Measurements from ENCODE around the gene CDH4. TPM values are rescaled to one million over a fixed set of nuclear protein-coding genes. Genes with fewer than 3 reads are reported as not detected.

Gene CDH4
- total and polyA plus RNA-seq, 2 of the 4 experiments (the other 2 are of a cell fraction) = 1.6 to 3.5 TPM

DNA sequence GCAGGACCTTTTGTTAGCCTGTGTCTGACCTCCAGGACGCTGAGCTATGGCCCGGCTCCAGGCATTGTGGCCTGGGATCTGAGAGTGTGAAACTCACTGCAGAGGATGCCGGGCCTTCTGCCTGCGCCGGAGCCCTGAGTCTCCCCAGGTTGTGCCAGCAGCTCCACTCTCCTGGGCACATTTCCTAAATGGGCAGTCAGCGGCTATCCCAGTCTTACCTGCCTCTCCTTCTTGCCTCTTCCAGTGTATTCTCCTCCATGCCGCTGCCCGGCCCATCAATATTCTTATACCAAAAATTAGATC lies 397.8 kb downstream of the CDH4 start:
- CTCF ChIA-PET = no interaction called here
- Histone ChIP-seq H4K5ac (ENCODE audit: low read depth, low read length) (no peak overlapping the region), H3K9ac (ENCODE audit: low read depth, low read length) (no peak overlapping the region), H4K91ac (ENCODE audit: insufficient read depth, low read depth, low read length) (no peak overlapping the region), H3K27me3 (ENCODE audit: control insufficient read depth, insufficient read depth, low read length) (no peaks in the 10 kb centered on the region), H3K9me3 (ENCODE audit: control insufficient read depth, insufficient read depth, low read length) (0 out of 2 replicates have a peak, but pooled peaks cover 3% of the 10 kb centered on the region), H3K14ac (replicated peaks; ENCODE audit: low read depth, low read length) (no peak overlapping the region), H2BK15ac (ENCODE audit: low read depth, low read length) (no peak overlapping the region), H3K4me2 (ENCODE audit: low read depth, low read length) (no peak overlapping the region), H3K23ac (ENCODE audit: low read depth, low read length) (no peak overlapping the region), H3K4me3 (ENCODE audit: insufficient read depth, low read depth, low read length) (no peak overlapping the region), H3K56ac (ENCODE audit: extremely low read depth, insufficient read depth, low read length) (no peak overlapping the region), H3K79me1 (ENCODE audit: low read depth in 1 of 2, low read length in 2 of 2) (no peaks in the 10 kb centered on the region), H2AK5ac (ENCODE audit: low read depth, low read length) (no peak overlapping the region), H2BK120ac (ENCODE audit: low read depth, low read length) (no peak overlapping the region), H3K18ac (ENCODE audit: low read depth, low read length) (no peak overlapping the region), H4K20me1 (ENCODE audit: insufficient read depth, low read length) (no peaks in the 10 kb centered on the region; the same call in 1 of the 2 replicates), H2BK5ac (ENCODE audit: low read depth, low read length, poor library complexity, severe bottlenecking) (no peak overlapping the region), H3K27ac (ENCODE audit: insufficient read depth, low read length) (no peak overlapping the region), H2AFZ (replicated peaks; ENCODE audit: low read length, poor library complexity) (no peak overlapping the region), H3K4me1 (ENCODE audit: control insufficient read depth, insufficient read depth, low read length) (no peaks in the 10 kb centered on the region), H3K4ac (ENCODE audit: low read depth, low read length) (no peak overlapping the region), H2BK20ac (ENCODE audit: low read depth, low read length) (no peak overlapping the region), H2AK9ac (replicated peaks; ENCODE audit: low read depth, low read length, poor library complexity) (no peak overlapping the region), H3K9me1 (ENCODE audit: insufficient read depth, low read length) (no peaks in the 10 kb centered on the region; the same call in 1 of the 2 replicates), H3K36me3 (ENCODE audit: control insufficient read depth, insufficient read depth, low read length) (no peaks in the 10 kb centered on the region), H4K8ac (ENCODE audit: low read depth in 2 of 2, low read length in 2 of 2) (no peak overlapping the region)
- no TSS peak for BruUV-seq (replicated peaks)
- DNase-seq (no peak), ATAC-seq (ENCODE audit: low read depth) (no peak)
- TF ChIP-seq BHLHE40 (IDR thresholded peaks at IDR 0.05; ENCODE audit: low read depth, low read length) (no peak), POLR2A (IDR thresholded peaks at IDR 0.05; ENCODE audit: low read depth, low read length) (no peak), NFE2L2 (IDR thresholded peaks at IDR 0.05; ENCODE audit: low read depth, low read length) (no peak), RFX5 (IDR thresholded peaks at IDR 0.05; ENCODE audit: low read depth, low read length) (no peak), RAD21 (IDR thresholded peaks at IDR 0.05; ENCODE audit: low read length) (no peak), MAFK (IDR thresholded peaks at IDR 0.05; ENCODE audit: low read depth, low read length) (no peak), CHD1 (IDR thresholded peaks at IDR 0.05; ENCODE audit: low read depth, low read length) (no peak), MXI1 (IDR thresholded peaks at IDR 0.05; ENCODE audit: borderline replicate concordance, low read depth, low read length) (no peak), CEBPB (IDR thresholded peaks at IDR 0.05; ENCODE audit: low read depth, low read length) (no peak)
- TF ChIP-seq, protein P1, sequence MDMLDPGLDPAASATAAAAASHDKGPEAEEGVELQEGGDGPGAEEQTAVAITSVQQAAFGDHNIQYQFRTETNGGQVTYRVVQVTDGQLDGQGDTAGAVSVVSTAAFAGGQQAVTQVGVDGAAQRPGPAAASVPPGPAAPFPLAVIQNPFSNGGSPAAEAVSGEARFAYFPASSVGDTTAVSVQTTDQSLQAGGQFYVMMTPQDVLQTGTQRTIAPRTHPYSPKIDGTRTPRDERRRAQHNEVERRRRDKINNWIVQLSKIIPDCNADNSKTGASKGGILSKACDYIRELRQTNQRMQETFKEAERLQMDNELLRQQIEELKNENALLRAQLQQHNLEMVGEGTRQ (IDR thresholded peaks at IDR 0.05; ENCODE audit: low read depth, low read length) = no peak
- TF ChIP-seq, protein P2, sequence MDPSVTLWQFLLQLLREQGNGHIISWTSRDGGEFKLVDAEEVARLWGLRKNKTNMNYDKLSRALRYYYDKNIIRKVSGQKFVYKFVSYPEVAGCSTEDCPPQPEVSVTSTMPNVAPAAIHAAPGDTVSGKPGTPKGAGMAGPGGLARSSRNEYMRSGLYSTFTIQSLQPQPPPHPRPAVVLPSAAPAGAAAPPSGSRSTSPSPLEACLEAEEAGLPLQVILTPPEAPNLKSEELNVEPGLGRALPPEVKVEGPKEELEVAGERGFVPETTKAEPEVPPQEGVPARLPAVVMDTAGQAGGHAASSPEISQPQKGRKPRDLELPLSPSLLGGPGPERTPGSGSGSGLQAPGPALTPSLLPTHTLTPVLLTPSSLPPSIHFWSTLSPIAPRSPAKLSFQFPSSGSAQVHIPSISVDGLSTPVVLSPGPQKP (IDR thresholded peaks at IDR 0.05; ENCODE audit: borderline replicate concordance, low read depth, low read length) = no peak
- in situ Hi-C loops (cut with MboI; ENCODE audit: low sequenced_read_pairs) (no loop called here), dilution Hi-C loops (cut with HindIII; ENCODE audit: low sequenced_read_pairs, unreplicated experiment) (no loop called here), intact Hi-C loops (cut with micrococcal nuclease) (no loop called here)
- POLR2A ChIA-PET (ENCODE audit: unreplicated experiment) = no interaction called here
- 93% methylated on average over 6 of the region's 8 CpGs; no CpG with 5 or more reads in 1 of the 2 experiments for WGBS, 2 experiments (ENCODE audit: extremely low coverage in 2 of 2, insufficient read length in 1 of 2)

All from IMR-90 (cell line).